H1 (cell line): ENCODE results near the gene ABCA1. TPM values are rescaled to one million over a fixed set of nuclear protein-coding genes. Genes with fewer than 3 reads are reported as not detected.

Source experiments
- EP300 ChIP-seq, 2 experiments: IDR thresholded peaks; 1 replicate in 1 of 2; 2 replicates in 1 of 2; pipeline ENCODE4 v1.6.1; 2011 to 2012; ENCODE audit warnings: low read depth in 2 of 2, low read length in 2 of 2, mild to moderate bottlenecking in 2 of 2, borderline replicate concordance in 1 of 2, inconsistent platforms in 1 of 2, moderate library complexity in 1 of 2
- GABPA ChIP-seq: IDR thresholded peaks from 2 replicates; pipeline ENCODE4 v1.6.1; 2011; ENCODE audit warnings: mild to moderate bottlenecking, low read length, moderate library complexity, borderline replicate concordance; ENCODE audit not compliant: insufficient read depth
- HDAC2 ChIP-seq, 2 experiments: fragments of 300-600 bp in 1 of 2; sonication (generic) in 1 of 2; IDR thresholded peaks; 2 replicates each; pipeline ENCODE4 v1.6.1; 2011 to 2012; ENCODE audit warnings: low read depth in 2 of 2, low read length in 2 of 2, mild to moderate bottlenecking in 2 of 2, moderate library complexity in 2 of 2, borderline replicate concordance in 1 of 2, inconsistent platforms in 1 of 2
- KDM5A ChIP-seq: fragments of 200-600 bp; IDR thresholded peaks from 2 replicates; pipeline ENCODE4 v1.7.1; 2012; ENCODE audit warnings: mild to moderate bottlenecking, low read length, inconsistent platforms, mixed read lengths
- NANOG ChIP-seq: IDR thresholded peaks from 2 replicates; pipeline ENCODE4 v1.6.1; 2011; ENCODE audit warnings: low read length, low read depth, mild to moderate bottlenecking, inconsistent platforms; ENCODE audit not compliant: insufficient read depth, poor library complexity, severe bottlenecking
- POLR2AphosphoS5 ChIP-seq: IDR thresholded peaks from 2 replicates; pipeline ENCODE4 v1.6.1; 2011; ENCODE audit warnings: low read depth, low read length
- SAP30 ChIP-seq: fragments of 300-600 bp; sonication (generic); IDR thresholded peaks from 2 replicates; pipeline ENCODE4 v1.7.1; 2012; ENCODE audit warnings: low read length, moderate library complexity, mild to moderate bottlenecking, inconsistent platforms; ENCODE audit not compliant: insufficient read depth, insufficient replicate concordance
- SIX5 ChIP-seq: IDR thresholded peaks from 2 replicates; pipeline ENCODE4 v1.6.1; 2011; ENCODE audit warnings: mild to moderate bottlenecking, low read depth, low read length
- YY1 ChIP-seq: IDR thresholded peaks from 2 replicates; pipeline ENCODE4 v1.6.1; 2011; ENCODE audit warnings: low read depth, mild to moderate bottlenecking, low read length
- ZNF274 ChIP-seq: IDR thresholded peaks from 2 replicates; pipeline ENCODE4 v1.7.0; 2012; ENCODE audit warnings: low read length, borderline replicate concordance; ENCODE audit errors: extremely low read depth
- polyA plus RNA-seq, 7 experiments: library from polyadenylated mRNA; depleted of rRNA in 3 of 7; stranded (reverse) in 5 of 7; unstranded in 2 of 7; fragments of >200 nt in 5 of 7; fragments of 200-250 nt in 2 of 7; gene quantifications; 1 replicate in 5 of 7; 2 replicates in 1 of 7; 4 replicates in 1 of 7; pipeline versions ENCODE4 v1.2.1 to v1.2.3, GENCODE V29; 2011 to 2013; ENCODE audit warnings: missing spikeins in 2 of 7, mixed read lengths in 2 of 7
- total RNA-seq: library from RNA; stranded (reverse); fragmentation: NEBNext Ultra II Directional; extraction: Animal tissue kit (Norgen Biotek cat#: 25700); gene quantifications from 2 replicates; pipeline ENCODE4 v1.2.1, GENCODE V29; 2021
- TF ChIP-seq, protein P1 (sequence below): fragments of 300-600 bp; sonication (generic); IDR thresholded peaks from 2 replicates; pipeline ENCODE4 v1.7.1; 2012; ENCODE audit warnings: low read length, moderate library complexity, mild to moderate bottlenecking, inconsistent platforms; ENCODE audit not compliant: insufficient replicate concordance

ABCA1 gene
- total and polyA plus RNA-seq, 2 of the 8 experiments (the other 6 are each of a cell fraction or from before 2014, with no cell fraction given), result 6.9 to 7.8 TPM

GRCh38 chr9:104856413-104856941 is 71.5 kb downstream of the ABCA1 start (continued):
- TF ChIP-seq, protein P1, sequence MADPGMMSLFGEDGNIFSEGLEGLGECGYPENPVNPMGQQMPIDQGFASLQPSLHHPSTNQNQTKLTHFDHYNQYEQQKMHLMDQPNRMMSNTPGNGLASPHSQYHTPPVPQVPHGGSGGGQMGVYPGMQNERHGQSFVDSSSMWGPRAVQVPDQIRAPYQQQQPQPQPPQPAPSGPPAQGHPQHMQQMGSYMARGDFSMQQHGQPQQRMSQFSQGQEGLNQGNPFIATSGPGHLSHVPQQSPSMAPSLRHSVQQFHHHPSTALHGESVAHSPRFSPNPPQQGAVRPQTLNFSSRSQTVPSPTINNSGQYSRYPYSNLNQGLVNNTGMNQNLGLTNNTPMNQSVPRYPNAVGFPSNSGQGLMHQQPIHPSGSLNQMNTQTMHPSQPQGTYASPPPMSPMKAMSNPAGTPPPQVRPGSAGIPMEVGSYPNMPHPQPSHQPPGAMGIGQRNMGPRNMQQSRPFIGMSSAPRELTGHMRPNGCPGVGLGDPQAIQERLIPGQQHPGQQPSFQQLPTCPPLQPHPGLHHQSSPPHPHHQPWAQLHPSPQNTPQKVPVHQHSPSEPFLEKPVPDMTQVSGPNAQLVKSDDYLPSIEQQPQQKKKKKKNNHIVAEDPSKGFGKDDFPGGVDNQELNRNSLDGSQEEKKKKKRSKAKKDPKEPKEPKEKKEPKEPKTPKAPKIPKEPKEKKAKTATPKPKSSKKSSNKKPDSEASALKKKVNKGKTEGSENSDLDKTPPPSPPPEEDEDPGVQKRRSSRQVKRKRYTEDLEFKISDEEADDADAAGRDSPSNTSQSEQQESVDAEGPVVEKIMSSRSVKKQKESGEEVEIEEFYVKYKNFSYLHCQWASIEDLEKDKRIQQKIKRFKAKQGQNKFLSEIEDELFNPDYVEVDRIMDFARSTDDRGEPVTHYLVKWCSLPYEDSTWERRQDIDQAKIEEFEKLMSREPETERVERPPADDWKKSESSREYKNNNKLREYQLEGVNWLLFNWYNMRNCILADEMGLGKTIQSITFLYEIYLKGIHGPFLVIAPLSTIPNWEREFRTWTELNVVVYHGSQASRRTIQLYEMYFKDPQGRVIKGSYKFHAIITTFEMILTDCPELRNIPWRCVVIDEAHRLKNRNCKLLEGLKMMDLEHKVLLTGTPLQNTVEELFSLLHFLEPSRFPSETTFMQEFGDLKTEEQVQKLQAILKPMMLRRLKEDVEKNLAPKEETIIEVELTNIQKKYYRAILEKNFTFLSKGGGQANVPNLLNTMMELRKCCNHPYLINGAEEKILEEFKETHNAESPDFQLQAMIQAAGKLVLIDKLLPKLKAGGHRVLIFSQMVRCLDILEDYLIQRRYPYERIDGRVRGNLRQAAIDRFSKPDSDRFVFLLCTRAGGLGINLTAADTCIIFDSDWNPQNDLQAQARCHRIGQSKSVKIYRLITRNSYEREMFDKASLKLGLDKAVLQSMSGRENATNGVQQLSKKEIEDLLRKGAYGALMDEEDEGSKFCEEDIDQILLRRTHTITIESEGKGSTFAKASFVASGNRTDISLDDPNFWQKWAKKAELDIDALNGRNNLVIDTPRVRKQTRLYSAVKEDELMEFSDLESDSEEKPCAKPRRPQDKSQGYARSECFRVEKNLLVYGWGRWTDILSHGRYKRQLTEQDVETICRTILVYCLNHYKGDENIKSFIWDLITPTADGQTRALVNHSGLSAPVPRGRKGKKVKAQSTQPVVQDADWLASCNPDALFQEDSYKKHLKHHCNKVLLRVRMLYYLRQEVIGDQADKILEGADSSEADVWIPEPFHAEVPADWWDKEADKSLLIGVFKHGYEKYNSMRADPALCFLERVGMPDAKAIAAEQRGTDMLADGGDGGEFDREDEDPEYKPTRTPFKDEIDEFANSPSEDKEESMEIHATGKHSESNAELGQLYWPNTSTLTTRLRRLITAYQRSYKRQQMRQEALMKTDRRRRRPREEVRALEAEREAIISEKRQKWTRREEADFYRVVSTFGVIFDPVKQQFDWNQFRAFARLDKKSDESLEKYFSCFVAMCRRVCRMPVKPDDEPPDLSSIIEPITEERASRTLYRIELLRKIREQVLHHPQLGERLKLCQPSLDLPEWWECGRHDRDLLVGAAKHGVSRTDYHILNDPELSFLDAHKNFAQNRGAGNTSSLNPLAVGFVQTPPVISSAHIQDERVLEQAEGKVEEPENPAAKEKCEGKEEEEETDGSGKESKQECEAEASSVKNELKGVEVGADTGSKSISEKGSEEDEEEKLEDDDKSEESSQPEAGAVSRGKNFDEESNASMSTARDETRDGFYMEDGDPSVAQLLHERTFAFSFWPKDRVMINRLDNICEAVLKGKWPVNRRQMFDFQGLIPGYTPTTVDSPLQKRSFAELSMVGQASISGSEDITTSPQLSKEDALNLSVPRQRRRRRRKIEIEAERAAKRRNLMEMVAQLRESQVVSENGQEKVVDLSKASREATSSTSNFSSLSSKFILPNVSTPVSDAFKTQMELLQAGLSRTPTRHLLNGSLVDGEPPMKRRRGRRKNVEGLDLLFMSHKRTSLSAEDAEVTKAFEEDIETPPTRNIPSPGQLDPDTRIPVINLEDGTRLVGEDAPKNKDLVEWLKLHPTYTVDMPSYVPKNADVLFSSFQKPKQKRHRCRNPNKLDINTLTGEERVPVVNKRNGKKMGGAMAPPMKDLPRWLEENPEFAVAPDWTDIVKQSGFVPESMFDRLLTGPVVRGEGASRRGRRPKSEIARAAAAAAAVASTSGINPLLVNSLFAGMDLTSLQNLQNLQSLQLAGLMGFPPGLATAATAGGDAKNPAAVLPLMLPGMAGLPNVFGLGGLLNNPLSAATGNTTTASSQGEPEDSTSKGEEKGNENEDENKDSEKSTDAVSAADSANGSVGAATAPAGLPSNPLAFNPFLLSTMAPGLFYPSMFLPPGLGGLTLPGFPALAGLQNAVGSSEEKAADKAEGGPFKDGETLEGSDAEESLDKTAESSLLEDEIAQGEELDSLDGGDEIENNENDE, result no peak
- TF ChIP-seq SIX5 (no peak), NANOG (no peak), ZNF274 (no peak), POLR2AphosphoS5 (no peak), KDM5A (no peak), EP300 (IDR thresholded peaks at IDR 0.05; ENCODE audit: borderline replicate concordance in 1 of 2, low read depth in 2 of 2, low read length in 2 of 2) (no peak), SAP30 (no peak), YY1 (no peak), HDAC2 (IDR thresholded peaks at IDR 0.05; ENCODE audit: borderline replicate concordance in 1 of 2, low read depth in 2 of 2, low read length in 2 of 2) (no peak), GABPA (no peak)
